NCI-H1105 treated with DMSO at 0.1 percent for 48 hours (cell line): ENCODE results near the gene UROS.

Source experiments
- DNase-seq: peaks from one replicate; lab custom pipeline; 2025; lab: John Stamatoyannopoulos, UW

UROS gene

DNA sequence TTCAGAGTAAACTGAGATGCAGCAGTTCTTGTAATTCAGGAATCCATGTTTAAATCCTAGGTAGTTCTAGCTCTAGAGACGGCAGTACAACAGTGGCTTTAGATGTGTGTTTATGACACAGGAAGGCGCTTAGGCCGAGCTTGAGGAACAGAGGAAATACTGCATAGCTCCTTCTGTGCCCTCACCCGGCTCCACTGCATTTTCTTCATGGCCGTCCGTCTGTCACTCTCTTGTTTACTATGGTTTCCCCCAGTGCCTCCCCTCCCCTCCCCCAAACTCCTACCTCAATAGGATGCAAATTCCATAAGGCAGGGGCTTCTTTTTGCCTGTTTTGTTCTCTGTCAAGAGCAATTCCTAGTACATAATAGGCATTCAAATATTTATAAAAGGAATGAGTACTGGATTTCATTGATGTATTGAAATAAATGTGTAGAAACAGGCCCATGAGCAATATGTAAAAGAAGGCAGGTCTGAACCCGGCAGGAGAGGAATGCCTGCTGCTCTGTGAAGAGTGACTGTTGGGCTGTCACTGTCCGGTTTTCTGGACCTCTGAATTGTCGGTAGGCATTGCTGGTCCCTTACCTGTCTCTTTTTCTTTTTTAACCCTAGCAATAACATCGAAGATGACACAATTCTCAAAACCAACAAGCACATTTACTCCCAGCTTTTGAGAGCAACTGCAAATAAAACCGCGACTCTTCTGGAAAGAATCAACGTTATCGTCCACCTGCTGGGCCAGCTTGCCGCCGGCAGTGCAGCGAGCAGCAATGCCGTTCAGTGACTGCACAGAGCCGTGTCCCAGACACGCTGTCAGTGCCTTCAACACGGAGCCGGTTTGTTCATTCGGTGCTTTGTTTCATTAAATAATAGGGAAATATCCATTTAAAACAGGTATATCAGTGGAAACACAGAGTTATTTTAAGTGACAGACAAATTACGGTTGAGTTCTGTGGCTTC, 60.1 kb downstream of the UROS start:
- DNase-seq: no peak

DNA sequence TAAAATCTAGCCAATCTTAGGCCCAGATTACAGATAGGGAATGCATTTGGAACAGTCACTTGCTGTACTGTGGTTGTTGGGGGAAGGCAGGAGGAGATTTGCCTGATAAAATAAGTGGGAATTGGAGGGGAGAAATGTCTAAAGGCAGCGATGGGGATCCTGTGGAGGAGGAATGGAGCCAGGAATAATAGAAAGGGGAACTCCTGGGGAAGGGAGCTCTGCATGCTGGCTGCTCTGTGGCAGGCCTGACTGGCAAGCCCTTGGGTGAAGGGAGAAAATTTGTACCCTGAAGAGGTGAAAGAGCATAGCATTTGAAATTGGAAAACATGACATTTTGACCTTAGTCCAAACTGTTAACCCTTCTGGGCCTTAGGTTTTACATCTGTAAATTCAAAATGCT, 61.1 kb downstream of the UROS start:
- DNase-seq: no peak

DNA sequence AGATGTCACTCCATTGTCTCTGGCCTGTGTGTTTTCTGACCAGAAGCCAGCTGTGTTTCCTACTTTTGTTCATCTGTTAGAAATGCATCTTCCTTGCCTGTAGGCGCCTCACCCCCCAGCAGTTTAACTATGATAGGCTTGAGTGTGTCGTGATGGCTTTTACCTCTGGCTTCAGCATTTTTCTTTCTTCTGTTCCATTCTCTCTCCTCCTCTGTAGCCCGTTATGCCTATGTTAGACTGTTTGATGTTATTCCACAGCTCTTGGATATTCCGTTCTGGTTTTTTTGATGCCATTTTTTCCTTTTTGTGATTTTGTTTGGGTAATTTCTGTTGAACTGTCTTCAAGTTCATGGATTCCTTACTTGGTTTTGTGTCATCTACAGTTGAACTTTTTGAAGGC, 65.3 kb downstream of the UROS start:
- no peak for DNase-seq

DNA sequence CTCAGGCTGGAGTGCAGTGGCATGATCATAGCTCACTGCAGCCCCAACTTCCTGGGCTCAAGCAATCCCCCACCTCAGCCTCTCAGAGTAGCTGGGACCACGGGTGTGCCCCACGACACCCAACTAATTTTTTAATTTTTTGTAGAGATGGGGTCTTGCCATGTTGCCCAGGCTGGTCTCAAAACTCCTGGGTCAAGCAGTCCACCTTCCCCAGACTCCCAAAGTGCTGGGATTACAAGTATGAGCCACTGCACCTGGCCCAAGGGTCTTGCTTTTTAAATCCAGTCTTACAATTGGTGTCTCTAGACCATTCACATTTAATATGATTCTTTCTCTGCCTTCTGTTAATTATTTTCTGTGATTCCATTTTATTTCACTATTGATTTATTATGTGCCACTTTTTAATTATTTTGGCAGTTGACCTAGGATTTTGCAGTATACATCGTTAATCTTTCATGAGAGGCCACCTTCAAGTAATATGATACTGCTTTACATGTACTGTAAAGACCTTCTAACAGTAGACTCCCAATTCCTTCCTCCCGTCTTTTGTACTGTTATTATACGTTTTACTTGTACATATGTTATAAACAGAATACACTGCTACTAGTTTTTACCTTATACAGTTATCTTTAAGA, 66.1 kb downstream of the UROS start:
- DNase-seq: peak; percentile 3

DNA sequence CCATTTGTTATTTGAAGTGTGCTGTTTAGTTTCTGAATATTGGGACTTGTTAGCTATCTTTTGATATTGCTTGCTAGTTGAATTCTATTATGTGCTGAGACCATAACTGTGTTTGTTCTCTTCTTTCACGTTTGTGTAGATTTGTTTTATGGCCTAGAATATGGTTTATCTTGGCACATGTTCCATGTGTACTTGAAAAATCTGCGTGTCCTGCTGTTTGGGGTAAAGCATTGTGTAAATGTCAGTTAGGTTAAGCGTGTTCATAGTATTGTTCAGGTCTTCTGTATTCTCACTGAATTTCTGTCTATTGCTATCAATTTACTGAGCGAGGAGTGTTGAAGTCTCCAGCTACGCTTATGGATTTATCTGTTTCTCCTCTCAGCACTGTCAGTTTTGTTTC, 66.9 kb downstream of the UROS start:
- DNase-seq: peak; percentile 12

DNA sequence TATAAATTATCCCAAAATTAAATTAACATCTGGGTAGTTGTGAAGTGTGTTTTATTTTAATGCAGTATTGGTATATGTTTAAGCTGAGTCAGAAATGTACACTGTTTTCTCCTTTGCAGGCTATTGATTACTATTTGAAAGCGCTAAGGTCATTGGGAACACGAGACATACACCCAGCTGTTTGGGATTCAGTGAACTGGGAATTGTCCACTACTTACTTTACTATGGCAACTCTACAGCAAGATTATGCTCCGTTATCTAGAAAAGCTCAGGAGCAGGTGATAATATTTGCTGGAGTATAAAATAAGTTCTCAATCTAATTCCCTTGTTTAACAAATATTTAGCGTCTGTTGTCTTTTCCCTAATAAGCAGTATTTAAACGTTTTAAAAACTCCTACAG, 75.6 kb downstream of the UROS start:
- no peak for DNase-seq

DNA sequence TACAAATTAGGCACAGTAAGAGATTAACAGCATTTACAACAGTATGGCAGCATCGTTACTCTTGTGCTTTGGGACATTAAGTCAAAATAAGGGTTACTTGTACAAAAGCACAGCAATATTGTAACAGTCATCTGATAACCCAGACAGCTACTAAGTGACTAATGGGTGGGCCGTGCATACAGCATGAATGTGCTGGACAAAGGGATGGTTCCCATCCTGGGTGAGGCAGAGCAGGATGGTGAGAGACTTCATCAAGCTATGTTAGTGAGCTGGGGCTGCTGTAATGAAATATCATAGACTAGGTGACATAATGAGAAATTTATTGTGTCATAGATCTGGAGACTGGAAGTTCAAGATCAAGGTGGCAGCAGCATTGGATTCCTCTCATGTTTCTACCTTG, 78.1 kb downstream of the UROS start:
- DNase-seq: no peak

DNA sequence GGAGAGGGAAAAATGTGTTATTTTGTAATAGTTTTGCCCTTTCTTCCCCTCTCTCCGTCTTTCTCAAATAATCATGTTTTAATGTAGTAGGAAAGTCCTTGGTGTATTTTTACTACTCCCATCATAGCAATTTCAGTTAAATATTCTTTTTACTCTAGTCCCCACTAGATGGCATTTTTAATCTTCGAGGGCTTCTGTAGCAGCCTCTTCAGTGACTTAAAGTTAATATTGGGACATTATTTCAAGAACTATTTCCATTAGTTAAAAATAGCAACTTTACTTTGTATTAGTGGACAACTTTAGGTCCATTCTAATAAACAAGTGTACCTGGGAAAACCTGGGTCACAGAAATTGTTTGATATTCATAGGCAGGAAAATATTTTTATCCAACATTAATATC, 80.6 kb downstream of the UROS start:
- no peak for DNase-seq

DNA sequence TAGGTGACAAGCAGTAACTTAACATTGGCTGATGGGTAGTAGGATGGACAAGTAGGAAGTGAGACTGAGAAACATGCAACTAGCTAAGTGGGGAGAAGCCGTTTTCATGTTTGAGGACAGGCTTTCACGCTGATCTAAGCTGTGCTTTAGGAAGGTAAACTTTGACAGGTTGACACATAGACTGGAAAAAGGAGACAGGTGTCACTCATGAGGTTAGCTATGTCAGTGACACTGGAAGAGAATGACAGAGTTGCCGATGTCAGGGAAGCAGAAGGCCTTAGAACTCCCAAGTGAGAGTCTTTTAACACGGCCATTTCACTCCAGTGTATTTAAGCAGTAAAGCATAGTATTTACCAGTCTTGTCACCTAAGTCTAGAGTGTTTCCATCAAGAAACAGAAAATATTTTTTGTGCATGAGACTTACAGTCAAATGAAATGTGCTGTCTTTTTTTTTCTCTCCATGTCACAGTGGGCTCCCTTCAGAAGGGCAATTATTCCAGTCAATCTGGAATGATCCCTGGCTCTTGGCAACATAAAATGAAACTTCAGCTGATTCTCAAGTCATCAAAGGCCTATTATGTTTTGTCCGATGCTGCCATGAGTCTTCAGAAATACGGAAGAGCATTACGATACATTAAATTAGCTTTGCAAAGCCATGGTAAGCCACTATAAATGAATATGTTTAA, 82.9 kb downstream of the UROS start:
- no peak for DNase-seq
